Measurements from ENCODE around the gene LARP4B.

The LARP4B gene

DNA sequence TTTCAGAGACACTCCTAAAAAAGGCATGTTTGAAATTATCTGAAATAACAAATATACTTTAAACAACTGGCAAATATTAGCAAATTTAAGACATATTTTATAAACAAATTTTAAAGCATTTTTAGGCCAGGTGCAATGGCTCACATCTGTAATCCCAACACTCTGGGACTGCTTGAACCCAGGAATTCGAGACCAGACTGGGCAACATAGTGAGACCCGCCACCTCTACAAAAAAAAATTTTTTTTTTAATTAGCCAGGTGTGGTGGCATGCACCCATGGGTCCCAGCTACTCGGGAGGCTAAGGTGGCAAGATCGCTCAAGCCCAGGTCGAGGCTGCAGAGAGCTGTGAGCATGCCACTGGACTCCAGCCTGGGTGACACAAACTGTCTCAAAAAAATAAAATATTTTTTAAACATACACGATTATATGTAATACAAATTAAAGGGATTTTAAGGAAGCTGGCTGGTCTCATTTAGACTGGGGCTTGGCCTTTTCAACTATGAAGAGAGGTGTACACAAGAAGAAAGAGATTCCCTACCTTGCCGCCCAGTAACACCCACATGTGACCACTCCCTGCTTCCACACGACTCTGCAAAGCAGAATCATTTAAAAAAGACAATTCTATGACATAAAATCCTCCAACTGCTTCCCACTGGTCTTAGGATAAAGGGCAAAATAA, 7.5 kb downstream of the LARP4B start:
- TF ChIP-seq, protein P1, sequence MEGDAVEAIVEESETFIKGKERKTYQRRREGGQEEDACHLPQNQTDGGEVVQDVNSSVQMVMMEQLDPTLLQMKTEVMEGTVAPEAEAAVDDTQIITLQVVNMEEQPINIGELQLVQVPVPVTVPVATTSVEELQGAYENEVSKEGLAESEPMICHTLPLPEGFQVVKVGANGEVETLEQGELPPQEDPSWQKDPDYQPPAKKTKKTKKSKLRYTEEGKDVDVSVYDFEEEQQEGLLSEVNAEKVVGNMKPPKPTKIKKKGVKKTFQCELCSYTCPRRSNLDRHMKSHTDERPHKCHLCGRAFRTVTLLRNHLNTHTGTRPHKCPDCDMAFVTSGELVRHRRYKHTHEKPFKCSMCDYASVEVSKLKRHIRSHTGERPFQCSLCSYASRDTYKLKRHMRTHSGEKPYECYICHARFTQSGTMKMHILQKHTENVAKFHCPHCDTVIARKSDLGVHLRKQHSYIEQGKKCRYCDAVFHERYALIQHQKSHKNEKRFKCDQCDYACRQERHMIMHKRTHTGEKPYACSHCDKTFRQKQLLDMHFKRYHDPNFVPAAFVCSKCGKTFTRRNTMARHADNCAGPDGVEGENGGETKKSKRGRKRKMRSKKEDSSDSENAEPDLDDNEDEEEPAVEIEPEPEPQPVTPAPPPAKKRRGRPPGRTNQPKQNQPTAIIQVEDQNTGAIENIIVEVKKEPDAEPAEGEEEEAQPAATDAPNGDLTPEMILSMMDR (IDR thresholded peaks at IDR 0.05; ENCODE audit: insufficient read depth, low read length, missing control alignments), result no peak
- ChIA-PET POLR2A (no interaction called here), CTCF (no interaction called here)
- DNase-seq (ENCODE audit: low read depth, low spot score), result no peak
- H3K4me3 ChIP-seq (ENCODE audit: low read depth, low read length), result no peak overlapping the region

- ChIA-PET POLR2A (interaction anchor here (0.7 kb wide), 1 partner anchor 127 kb away, joined by 3 read pairs; the partner anchor contains the start of gene IDI1), CTCF (no interaction called here)
- DNase-seq (ENCODE audit: low read depth, low spot score), result peak; percentile 40
- no peak overlapping the region for H3K4me3 ChIP-seq (ENCODE audit: low read depth, low read length)
- TF ChIP-seq, protein P1 (IDR thresholded peaks at IDR 0.05; ENCODE audit: insufficient read depth, low read length, missing control alignments), result no peak
Observed at GRCh38 chr10:921471-922414, 9.8 kb downstream of the LARP4B start.

DNA sequence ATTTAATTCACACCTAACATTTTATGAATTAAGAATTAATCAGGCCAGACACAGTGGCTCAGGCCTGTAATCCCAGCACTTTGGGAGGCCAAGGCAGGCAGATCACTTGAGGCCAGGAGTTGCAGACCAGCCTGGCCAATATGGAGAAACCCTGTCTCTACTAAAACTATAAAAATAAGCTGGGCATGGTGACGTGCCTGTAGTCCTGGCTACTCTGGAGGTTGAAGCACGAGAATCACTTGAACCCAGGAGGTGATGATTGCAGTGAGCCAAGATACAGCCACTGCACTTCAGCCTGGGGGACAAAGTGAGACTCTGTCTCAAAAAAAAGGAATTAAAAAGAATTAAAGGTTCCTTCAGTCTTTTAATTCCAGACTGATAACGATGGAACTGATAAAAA, 11.1 kb downstream of the LARP4B start:
- no peak overlapping the region for H3K4me3 ChIP-seq (ENCODE audit: low read depth, low read length)
- CTCF ChIA-PET, result no interaction called here
- TF ChIP-seq, protein P1 (IDR thresholded peaks at IDR 0.05; ENCODE audit: insufficient read depth, low read length, missing control alignments), result no peak
- POLR2A ChIA-PET, result no interaction called here
- DNase-seq (ENCODE audit: low read depth, low spot score), result no peak

DNA sequence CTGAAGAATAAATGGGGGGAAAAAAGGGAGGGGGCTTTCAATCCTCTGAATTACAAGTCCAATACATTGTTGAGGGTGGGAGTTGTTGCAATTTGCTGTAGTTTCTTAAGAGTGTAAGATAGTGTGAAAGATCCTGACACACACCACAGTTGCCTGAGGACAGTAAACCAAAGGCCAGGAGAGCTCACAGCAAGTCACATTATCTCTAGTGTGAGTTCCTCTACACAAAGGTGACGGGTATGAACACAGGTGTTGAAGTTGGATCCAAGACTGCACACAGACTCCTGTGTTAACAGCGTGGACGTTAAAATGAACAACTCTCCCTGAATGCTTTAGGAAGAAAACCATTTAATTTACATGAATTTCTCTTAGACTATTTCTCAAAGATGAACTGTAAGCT, 12.0 kb downstream of the LARP4B start:
- TF ChIP-seq, protein P1 (IDR thresholded peaks at IDR 0.05; ENCODE audit: insufficient read depth, low read length, missing control alignments), result no peak
- ChIA-PET CTCF (no interaction called here), POLR2A (no interaction called here)
- no peak overlapping the region for H3K4me3 ChIP-seq (ENCODE audit: low read depth, low read length)
- no peak for DNase-seq (ENCODE audit: low read depth, low spot score)

- DNase-seq (ENCODE audit: low read depth, low spot score), result no peak
- POLR2A ChIA-PET, result no interaction called here
- TF ChIP-seq, protein P1 (IDR thresholded peaks at IDR 0.05; ENCODE audit: insufficient read depth, low read length, missing control alignments), result no peak
- CTCF ChIA-PET, result no interaction called here
- H3K4me3 ChIP-seq (ENCODE audit: low read depth, low read length), result no peak overlapping the region
Observed at GRCh38 chr10:917999-918398, 13.5 kb downstream of the LARP4B start.

GRCh38 chr10:917416-917720, 14.1 kb downstream of the LARP4B start:
- no peak overlapping the region for H3K4me3 ChIP-seq (ENCODE audit: low read depth, low read length)
- POLR2A ChIA-PET, result no interaction called here
- CTCF ChIA-PET, result no interaction called here
- TF ChIP-seq, protein P1 (IDR thresholded peaks at IDR 0.05; ENCODE audit: insufficient read depth, low read length, missing control alignments), result no peak
- DNase-seq (ENCODE audit: low read depth, low spot score), result no peak

Measured in AG04449 (cell line).